Liver (tissue), 9 donors: ENCODE results near the gene EMP2. TPM values are rescaled to one million over a fixed set of nuclear protein-coding genes. Genes with fewer than 3 reads are reported as not detected.
A peak's percentile ranks its signal among the peaks of the same experiment; 100 is the strongest.
"Not testable (repeated sequence)": the region's sequence is repeated elsewhere in the genome, so short reads cannot be mapped to it uniquely, and the experiment has no call there.

Source experiments
- DNase-seq: peaks from one replicate; pipeline ENCODE4 v3.0.0-alpha.2; 2017; ENCODE audit warnings: low spot score
- H3K27ac ChIP-seq, 2 donors: one replicate each; pipeline ENCODE4 v1.7.0; 2013; ENCODE audit warnings: inconsistent platforms in 2 of 2, low read length in 2 of 2, control low read depth in 1 of 2, low read depth in 1 of 2, mild to moderate bottlenecking in 1 of 2
- H3K27me3 ChIP-seq, 4 donors: one replicate each; pipeline versions ENCODE4 v1.6.1 to v1.7.0; 2013; ENCODE audit warnings: low read length in 3 of 4, inconsistent platforms in 1 of 4, mild to moderate bottlenecking in 1 of 4, moderate library complexity in 1 of 4; ENCODE audit not compliant: control insufficient read depth in 4 of 4, insufficient read depth in 4 of 4
- H3K36me3 ChIP-seq, 4 donors: one replicate each; pipeline versions ENCODE4 v1.6.1 to v1.7.0; 2013; ENCODE audit warnings: low read length in 3 of 4, mild to moderate bottlenecking in 3 of 4, low read depth in 1 of 4, moderate library complexity in 1 of 4; ENCODE audit not compliant: control insufficient read depth in 4 of 4, insufficient read depth in 3 of 4
- H3K4me1 ChIP-seq, 4 donors: one replicate each; pipeline versions ENCODE4 v1.6.1 to v1.7.0; 2013; ENCODE audit warnings: low read length in 3 of 4, mild to moderate bottlenecking in 3 of 4, moderate library complexity in 1 of 4; ENCODE audit not compliant: control insufficient read depth in 4 of 4, insufficient read depth in 4 of 4
- H3K4me3 ChIP-seq, 3 donors: one replicate each; pipeline versions ENCODE4 v1.6.1 to v1.7.0; 2013; ENCODE audit warnings: low read length in 3 of 3, control low read depth in 1 of 3, low read depth in 1 of 3, mild to moderate bottlenecking in 1 of 3
- H3K9ac ChIP-seq, 2 donors: one replicate each; pipeline ENCODE4 v1.7.0; 2013; ENCODE audit warnings: low read length in 2 of 2, mild to moderate bottlenecking in 2 of 2, moderate library complexity in 2 of 2, control low read depth in 1 of 2, low read depth in 1 of 2
- H3K9me3 ChIP-seq, 4 donors: one replicate each; pipeline versions ENCODE4 v1.6.1 to v1.7.0; 2013; ENCODE audit warnings: low read length in 3 of 4; ENCODE audit not compliant: control insufficient read depth in 4 of 4
- ATF3 ChIP-seq: IDR thresholded peaks from 2 replicates; pipeline ENCODE4 v1.6.1; 2016; ENCODE audit warnings: antibody characterized with exemption
- EGR1 ChIP-seq, 2 donors: IDR thresholded peaks; 2 replicates each; pipeline ENCODE4 v1.6.1; 2016 to 2018; ENCODE audit warnings: antibody characterized with exemption in 2 of 2, low read depth in 2 of 2
- FOXA1 ChIP-seq: IDR thresholded peaks from 2 replicates; pipeline ENCODE4 v1.6.1; 2016; ENCODE audit warnings: antibody characterized with exemption
- FOXA2 ChIP-seq: IDR thresholded peaks from 2 replicates; pipeline ENCODE4 v1.6.1; 2016; ENCODE audit warnings: antibody characterized with exemption
- GABPA ChIP-seq, 2 donors: IDR thresholded peaks in 1 of 2; conservative IDR thresholded peaks in 1 of 2; 2 replicates each; pipeline ENCODE4 v1.6.1; 2016; ENCODE audit warnings: antibody characterized with exemption in 2 of 2, mild to moderate bottlenecking in 1 of 2, moderate library complexity in 1 of 2
- HNF4A ChIP-seq, 2 donors: conservative IDR thresholded peaks; 2 replicates each; pipeline ENCODE4 v1.6.1; 2016; ENCODE audit warnings: antibody characterized with exemption in 2 of 2, mild to moderate bottlenecking in 2 of 2
- HNF4G ChIP-seq: IDR thresholded peaks from 2 replicates; pipeline ENCODE4 v1.6.1; 2016; ENCODE audit warnings: antibody characterized with exemption
- JUND ChIP-seq, 2 donors: IDR thresholded peaks; 2 replicates each; pipeline ENCODE4 v1.6.1; 2016; ENCODE audit warnings: antibody characterized with exemption in 2 of 2
- NR2F2 ChIP-seq: IDR thresholded peaks from 2 replicates; pipeline ENCODE4 v1.6.1; 2016; ENCODE audit warnings: antibody characterized with exemption
- RAD21 ChIP-seq, 2 donors: IDR thresholded peaks; 2 replicates each; pipeline ENCODE4 v1.6.1; 2016; ENCODE audit warnings: antibody characterized with exemption in 2 of 2, mild to moderate bottlenecking in 2 of 2
- RXRA ChIP-seq, 2 donors: IDR thresholded peaks; 2 replicates each; pipeline ENCODE4 v1.6.1; 2017 to 2018; ENCODE audit warnings: antibody characterized with exemption in 2 of 2, mild to moderate bottlenecking in 1 of 2
- SP1 ChIP-seq: IDR thresholded peaks from 2 replicates; pipeline ENCODE4 v1.6.1; 2018; ENCODE audit warnings: antibody characterized with exemption, mild to moderate bottlenecking
- TAF1 ChIP-seq: conservative IDR thresholded peaks from 2 replicates; pipeline ENCODE4 v1.6.1; 2016; ENCODE audit warnings: antibody characterized with exemption, mild to moderate bottlenecking
- YY1 ChIP-seq: IDR thresholded peaks from 2 replicates; pipeline ENCODE4 v1.6.1; 2016; ENCODE audit warnings: antibody characterized with exemption, mild to moderate bottlenecking
- WGBS: extraction: QIAGEN DNeasy Blood & Tissue Kit; methylation state at CpG from one replicate; pipeline ENCODE4 v1.1.7; 2013; 5-methylcytosine and 5-hydroxymethylcytosine counted together
- polyA plus RNA-seq, 2 donors: library from polyadenylated mRNA; stranded (reverse) in 1 of 2; unstranded in 1 of 2; fragments of 200-250 nt in 1 of 2; fragments of >200 nt in 1 of 2; fragmentation: Nextera tagmentation in 1 of 2; extraction: Ambion mirVana in 1 of 2; gene quantifications; one replicate each; pipeline versions ENCODE4 v1.2.1 to v1.2.3, GENCODE V29; 2013 to 2015
- total RNA-seq, 2 donors: library from RNA; depleted of rRNA; stranded (reverse); fragments of >200 nt; gene quantifications; one replicate each; pipeline ENCODE4 v1.2.3, GENCODE V29; 2014
- TF ChIP-seq, protein P1 (sequence below): IDR thresholded peaks from 2 replicates; pipeline ENCODE4 v1.6.1; 2016; ENCODE audit warnings: antibody characterized with exemption
- TF ChIP-seq, protein P2 (sequence below): fragments of 150-350 bp; IDR thresholded peaks from 2 replicates; pipeline ENCODE4 v1.5.1; 2017; ENCODE audit warnings: improper control_type of control experiment, low read depth, low read length; ENCODE audit not compliant: missing input control
- TF ChIP-seq, protein P3 (sequence below): IDR thresholded peaks from 2 replicates; pipeline ENCODE4 v1.6.1; 2016; ENCODE audit warnings: antibody characterized with exemption, mild to moderate bottlenecking
- TF ChIP-seq, protein P4 (sequence below): IDR thresholded peaks from 2 replicates; pipeline ENCODE4 v1.6.1; 2016; ENCODE audit warnings: antibody characterized with exemption
- donor health status: healthy.
- donor health status: healthy.
- donor health status: healthy.
- donor health status: healthy.
- donor health status: healthy.

The EMP2 gene
- total and polyA plus RNA-seq, 4 donors = 6.2 to 138 (median 66.7) TPM

DNA sequence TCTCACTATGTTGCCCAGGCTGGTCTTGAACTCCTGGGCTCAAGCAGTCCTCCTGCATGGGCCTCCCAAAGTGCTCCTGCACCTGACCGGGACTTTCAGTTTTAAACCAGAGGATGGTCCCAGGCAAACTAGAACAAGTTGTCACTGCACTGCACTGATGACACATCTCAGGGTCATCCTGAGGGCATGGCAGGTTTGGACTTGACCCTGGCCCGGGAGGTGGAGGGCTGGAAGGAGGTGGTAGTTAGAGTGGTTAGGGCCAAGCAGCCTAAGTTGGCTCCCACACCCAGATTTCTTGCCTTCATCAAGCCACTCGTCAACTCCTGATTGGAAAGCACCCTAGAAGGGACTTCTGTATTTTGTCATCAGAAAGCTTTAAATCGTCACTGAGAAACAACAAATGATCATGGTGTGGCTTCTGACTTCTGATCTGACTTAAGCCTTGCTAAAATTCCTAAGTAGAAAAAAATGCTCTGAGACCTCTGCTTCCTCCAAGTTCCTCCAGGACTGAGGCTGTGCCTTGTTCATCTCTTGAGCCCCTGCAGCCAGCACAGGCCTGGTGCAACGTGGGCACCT is 43.5 kb downstream of the EMP2 start:
- Histone ChIP-seq H3K9ac (no peak overlapping the region), H3K4me3 (no peak overlapping the region), H3K9me3 (no peaks in the 10 kb centered on the region), H3K27ac (no peak overlapping the region), H3K36me3 (peaks cover 14 to 48% (median 36%) of the 10 kb centered on the region in 4 donors), H3K4me1 (no peaks in the 10 kb centered on the region), H3K27me3 (no peaks in the 10 kb centered on the region)
- TF ChIP-seq SP1 = peak; percentile 18
- TF ChIP-seq FOXA1 = no peak
- no peak for TF ChIP-seq JUND (IDR thresholded peaks at IDR 0.05)
- TF ChIP-seq, protein P1, sequence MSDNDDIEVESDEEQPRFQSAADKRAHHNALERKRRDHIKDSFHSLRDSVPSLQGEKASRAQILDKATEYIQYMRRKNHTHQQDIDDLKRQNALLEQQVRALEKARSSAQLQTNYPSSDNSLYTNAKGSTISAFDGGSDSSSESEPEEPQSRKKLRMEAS = no peak
- peak; percentile 23 to 33 for TF ChIP-seq HNF4A (conservative IDR thresholded peaks at IDR 0.05)
- TF ChIP-seq, protein P2, sequence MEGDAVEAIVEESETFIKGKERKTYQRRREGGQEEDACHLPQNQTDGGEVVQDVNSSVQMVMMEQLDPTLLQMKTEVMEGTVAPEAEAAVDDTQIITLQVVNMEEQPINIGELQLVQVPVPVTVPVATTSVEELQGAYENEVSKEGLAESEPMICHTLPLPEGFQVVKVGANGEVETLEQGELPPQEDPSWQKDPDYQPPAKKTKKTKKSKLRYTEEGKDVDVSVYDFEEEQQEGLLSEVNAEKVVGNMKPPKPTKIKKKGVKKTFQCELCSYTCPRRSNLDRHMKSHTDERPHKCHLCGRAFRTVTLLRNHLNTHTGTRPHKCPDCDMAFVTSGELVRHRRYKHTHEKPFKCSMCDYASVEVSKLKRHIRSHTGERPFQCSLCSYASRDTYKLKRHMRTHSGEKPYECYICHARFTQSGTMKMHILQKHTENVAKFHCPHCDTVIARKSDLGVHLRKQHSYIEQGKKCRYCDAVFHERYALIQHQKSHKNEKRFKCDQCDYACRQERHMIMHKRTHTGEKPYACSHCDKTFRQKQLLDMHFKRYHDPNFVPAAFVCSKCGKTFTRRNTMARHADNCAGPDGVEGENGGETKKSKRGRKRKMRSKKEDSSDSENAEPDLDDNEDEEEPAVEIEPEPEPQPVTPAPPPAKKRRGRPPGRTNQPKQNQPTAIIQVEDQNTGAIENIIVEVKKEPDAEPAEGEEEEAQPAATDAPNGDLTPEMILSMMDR = no peak
- TF ChIP-seq TAF1 = no peak
- TF ChIP-seq GABPA (IDR thresholded peaks at IDR 0.05 in 1 of 2, conservative IDR thresholded peaks at IDR 0.05 in 1 of 2) = no peak
- TF ChIP-seq NR2F2 = no peak
- TF ChIP-seq, protein P3, sequence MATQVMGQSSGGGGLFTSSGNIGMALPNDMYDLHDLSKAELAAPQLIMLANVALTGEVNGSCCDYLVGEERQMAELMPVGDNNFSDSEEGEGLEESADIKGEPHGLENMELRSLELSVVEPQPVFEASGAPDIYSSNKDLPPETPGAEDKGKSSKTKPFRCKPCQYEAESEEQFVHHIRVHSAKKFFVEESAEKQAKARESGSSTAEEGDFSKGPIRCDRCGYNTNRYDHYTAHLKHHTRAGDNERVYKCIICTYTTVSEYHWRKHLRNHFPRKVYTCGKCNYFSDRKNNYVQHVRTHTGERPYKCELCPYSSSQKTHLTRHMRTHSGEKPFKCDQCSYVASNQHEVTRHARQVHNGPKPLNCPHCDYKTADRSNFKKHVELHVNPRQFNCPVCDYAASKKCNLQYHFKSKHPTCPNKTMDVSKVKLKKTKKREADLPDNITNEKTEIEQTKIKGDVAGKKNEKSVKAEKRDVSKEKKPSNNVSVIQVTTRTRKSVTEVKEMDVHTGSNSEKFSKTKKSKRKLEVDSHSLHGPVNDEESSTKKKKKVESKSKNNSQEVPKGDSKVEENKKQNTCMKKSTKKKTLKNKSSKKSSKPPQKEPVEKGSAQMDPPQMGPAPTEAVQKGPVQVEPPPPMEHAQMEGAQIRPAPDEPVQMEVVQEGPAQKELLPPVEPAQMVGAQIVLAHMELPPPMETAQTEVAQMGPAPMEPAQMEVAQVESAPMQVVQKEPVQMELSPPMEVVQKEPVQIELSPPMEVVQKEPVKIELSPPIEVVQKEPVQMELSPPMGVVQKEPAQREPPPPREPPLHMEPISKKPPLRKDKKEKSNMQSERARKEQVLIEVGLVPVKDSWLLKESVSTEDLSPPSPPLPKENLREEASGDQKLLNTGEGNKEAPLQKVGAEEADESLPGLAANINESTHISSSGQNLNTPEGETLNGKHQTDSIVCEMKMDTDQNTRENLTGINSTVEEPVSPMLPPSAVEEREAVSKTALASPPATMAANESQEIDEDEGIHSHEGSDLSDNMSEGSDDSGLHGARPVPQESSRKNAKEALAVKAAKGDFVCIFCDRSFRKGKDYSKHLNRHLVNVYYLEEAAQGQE = no peak
- no peak for TF ChIP-seq HNF4G
- TF ChIP-seq RXRA (IDR thresholded peaks at IDR 0.05) = peak; percentile 35 to 65
- no peak for TF ChIP-seq YY1
- TF ChIP-seq RAD21 (IDR thresholded peaks at IDR 0.05) = no peak
- TF ChIP-seq ATF3 = no peak
- TF ChIP-seq, protein P4, sequence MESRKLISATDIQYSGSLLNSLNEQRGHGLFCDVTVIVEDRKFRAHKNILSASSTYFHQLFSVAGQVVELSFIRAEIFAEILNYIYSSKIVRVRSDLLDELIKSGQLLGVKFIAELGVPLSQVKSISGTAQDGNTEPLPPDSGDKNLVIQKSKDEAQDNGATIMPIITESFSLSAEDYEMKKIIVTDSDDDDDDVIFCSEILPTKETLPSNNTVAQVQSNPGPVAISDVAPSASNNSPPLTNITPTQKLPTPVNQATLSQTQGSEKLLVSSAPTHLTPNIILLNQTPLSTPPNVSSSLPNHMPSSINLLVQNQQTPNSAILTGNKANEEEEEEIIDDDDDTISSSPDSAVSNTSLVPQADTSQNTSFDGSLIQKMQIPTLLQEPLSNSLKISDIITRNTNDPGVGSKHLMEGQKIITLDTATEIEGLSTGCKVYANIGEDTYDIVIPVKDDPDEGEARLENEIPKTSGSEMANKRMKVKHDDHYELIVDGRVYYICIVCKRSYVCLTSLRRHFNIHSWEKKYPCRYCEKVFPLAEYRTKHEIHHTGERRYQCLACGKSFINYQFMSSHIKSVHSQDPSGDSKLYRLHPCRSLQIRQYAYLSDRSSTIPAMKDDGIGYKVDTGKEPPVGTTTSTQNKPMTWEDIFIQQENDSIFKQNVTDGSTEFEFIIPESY = no peak
- no peak for TF ChIP-seq EGR1 (IDR thresholded peaks at IDR 0.05; ENCODE audit: low read depth in 2 of 2)
- TF ChIP-seq FOXA2 = no peak
- WGBS = 70% methylated on average over 5 of the region's 5 CpGs
- DNase-seq = no peak

GRCh38 chr16:10536328-10536727 is 44.1 kb downstream of the EMP2 start:
- not testable (repeated sequence) for H3K27ac ChIP-seq, H3K9ac ChIP-seq, H3K27me3 ChIP-seq, DNase-seq, H3K9me3 ChIP-seq, H3K4me3 ChIP-seq, H3K4me1 ChIP-seq
- peaks cover 11 to 44% (median 40%) of the 10 kb centered on the region in 4 donors for H3K36me3 ChIP-seq
- 93% methylated on average over 6 of the region's 6 CpGs for WGBS
